ENCODE results near the gene MRPS9.

DNA sequence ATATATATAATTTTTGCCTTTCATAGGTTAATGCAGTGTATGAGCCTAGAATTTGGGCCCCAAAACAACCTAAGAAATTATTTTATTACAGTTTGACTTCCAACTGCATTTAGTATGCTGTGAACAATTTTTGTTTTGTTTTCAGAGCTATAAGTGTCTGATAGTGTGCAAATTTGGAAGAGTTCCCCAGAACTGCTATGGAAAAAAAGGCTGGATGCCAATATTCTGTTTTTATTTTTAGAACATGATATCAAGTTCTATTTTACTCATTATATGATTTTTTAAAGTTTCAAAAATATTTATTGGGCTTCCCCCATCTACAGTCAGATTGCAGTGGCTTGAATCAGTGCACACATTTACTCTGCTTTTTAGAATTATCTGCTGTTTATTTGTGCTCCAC lies 42.6 kb downstream of the MRPS9 start:
- TF ChIP-seq POLR2A (IDR thresholded peaks at IDR 0.05): no peak
- TF ChIP-seq, protein P1, sequence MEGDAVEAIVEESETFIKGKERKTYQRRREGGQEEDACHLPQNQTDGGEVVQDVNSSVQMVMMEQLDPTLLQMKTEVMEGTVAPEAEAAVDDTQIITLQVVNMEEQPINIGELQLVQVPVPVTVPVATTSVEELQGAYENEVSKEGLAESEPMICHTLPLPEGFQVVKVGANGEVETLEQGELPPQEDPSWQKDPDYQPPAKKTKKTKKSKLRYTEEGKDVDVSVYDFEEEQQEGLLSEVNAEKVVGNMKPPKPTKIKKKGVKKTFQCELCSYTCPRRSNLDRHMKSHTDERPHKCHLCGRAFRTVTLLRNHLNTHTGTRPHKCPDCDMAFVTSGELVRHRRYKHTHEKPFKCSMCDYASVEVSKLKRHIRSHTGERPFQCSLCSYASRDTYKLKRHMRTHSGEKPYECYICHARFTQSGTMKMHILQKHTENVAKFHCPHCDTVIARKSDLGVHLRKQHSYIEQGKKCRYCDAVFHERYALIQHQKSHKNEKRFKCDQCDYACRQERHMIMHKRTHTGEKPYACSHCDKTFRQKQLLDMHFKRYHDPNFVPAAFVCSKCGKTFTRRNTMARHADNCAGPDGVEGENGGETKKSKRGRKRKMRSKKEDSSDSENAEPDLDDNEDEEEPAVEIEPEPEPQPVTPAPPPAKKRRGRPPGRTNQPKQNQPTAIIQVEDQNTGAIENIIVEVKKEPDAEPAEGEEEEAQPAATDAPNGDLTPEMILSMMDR (IDR thresholded peaks at IDR 0.05): no peak

Data from right lobe of liver (tissue), 4 donors.